ENCODE measurements around the gene CAVIN3. TPM values are rescaled to one million over a fixed set of nuclear protein-coding genes. Genes with fewer than 3 reads are reported as not detected.

Gene CAVIN3
- total and polyA plus RNA-seq, 9 of the 15 experiments (the other 6 are each of a cell fraction or from before 2014, with no cell fraction given) = 0.13 TPM; not detected in 8

GRCh38 chr11:6333095-6333494, 12.8 kb upstream of the CAVIN3 start (continued):
- TF ChIP-seq TBL1XR1 (IDR thresholded peaks at IDR 0.05; ENCODE audit: low read length in 2 of 2) (no peak), BRCA1 (IDR thresholded peaks at IDR 0.05) (no peak), BRCA1 (CRISPR knock-in tag; IDR thresholded peaks at IDR 0.05) (no peak), ILF3 (IDR thresholded peaks at IDR 0.05; ENCODE audit: borderline replicate concordance) (no peak), ZNF165 (CRISPR knock-in tag; IDR thresholded peaks at IDR 0.05; ENCODE audit: borderline replicate concordance) (no peak), HDAC2 (IDR thresholded peaks at IDR 0.05) (no peak), FOXP4 (CRISPR knock-in tag; IDR thresholded peaks at IDR 0.05; ENCODE audit: borderline replicate concordance) (no peak), ZNF212 (CRISPR knock-in tag; IDR thresholded peaks at IDR 0.05) (no peak), RAD51 (IDR thresholded peaks at IDR 0.05; ENCODE audit: borderline replicate concordance, low read depth) (no peak), FOXO4 (CRISPR knock-in tag; IDR thresholded peaks at IDR 0.05) (no peak)

Data from K562 (cell line).